Stimulated activated CD8-positive, alpha-beta memory T cell treated with anti-CD3 and anti-CD28 coated beads, Interleukin-4, amount 100 ng/mL, for 4 hours (primary cell): ENCODE data around the gene SRR.
A peak's percentile ranks its signal among the peaks of the same experiment; 100 is the strongest.
"Not testable (repeated sequence)": the region's sequence is repeated elsewhere in the genome, so short reads cannot be mapped to it uniquely, and the experiment has no call there.

Experiments
- DNase-seq, 2 donors: peaks; one replicate each; pipeline ENCODE4 v3.0.0-alpha.2; 2020; ENCODE audit warnings: low read depth in 2 of 2, low spot score in 1 of 2

SRR gene

GRCh38 chr17:2303204-2304188 lies at the start of gene SRR, which contains the start of gene SMG6:
SRR (plus strand) TSS chr17:2303950; CDS start chr17:2315561, 11,611 bp downstream.
SMG6 (minus strand) TSS chr17:2303785; CDS start chr17:2303720, 65 bp downstream.
- DNase-seq = peak; percentile 88 to 91

GRCh38 chr17:2258830-2259229 lies 44.9 kb upstream of the SRR start:
- not testable (repeated sequence) for DNase-seq

- DNase-seq = peak; percentile 19 to 45
These were observed 43.8 kb upstream of the SRR start for GRCh38 chr17:2259769-2260536.

- DNase-seq = no peak
These were observed 41.6 kb upstream of the SRR start for GRCh38 chr17:2262135-2262587.

GRCh38 chr17:2263183-2264066 lies 40.3 kb upstream of the SRR start:
- DNase-seq = no peak

GRCh38 chr17:2264067-2264860 lies 39.5 kb upstream of the SRR start:
- DNase-seq = no peak

- not testable (repeated sequence) for DNase-seq
These were observed 38.6 kb upstream of the SRR start for GRCh38 chr17:2265166-2265565.

GRCh38 chr17:2266045-2266864 lies 37.5 kb upstream of the SRR start:
- peak; percentile 74 to 78 for DNase-seq

- no peak for DNase-seq
These were observed 36.9 kb upstream of the SRR start for GRCh38 chr17:2266865-2267228.

- no peak for DNase-seq
These were observed 36.4 kb upstream of the SRR start for GRCh38 chr17:2267354-2267753.

GRCh38 chr17:2271985-2272702 lies 31.6 kb upstream of the SRR start:
- DNase-seq = no peak

- no peak for DNase-seq
These were observed 29.3 kb upstream of the SRR start for GRCh38 chr17:2274414-2274813.

- DNase-seq = no peak
These were observed 28.0 kb upstream of the SRR start for GRCh38 chr17:2275722-2276121.

GRCh38 chr17:2277429-2278170 lies 26.1 kb upstream of the SRR start:
- no peak for DNase-seq

- DNase-seq = no peak
These were observed 24.0 kb upstream of the SRR start for GRCh38 chr17:2279707-2280106.

GRCh38 chr17:2282297-2282873 lies 21.4 kb upstream of the SRR start:
- DNase-seq = no peak

GRCh38 chr17:2283302-2283701 lies 20.4 kb upstream of the SRR start:
- no peak for DNase-seq
